ENCODE measurements around the gene INO80E.

INO80E gene

DNA sequence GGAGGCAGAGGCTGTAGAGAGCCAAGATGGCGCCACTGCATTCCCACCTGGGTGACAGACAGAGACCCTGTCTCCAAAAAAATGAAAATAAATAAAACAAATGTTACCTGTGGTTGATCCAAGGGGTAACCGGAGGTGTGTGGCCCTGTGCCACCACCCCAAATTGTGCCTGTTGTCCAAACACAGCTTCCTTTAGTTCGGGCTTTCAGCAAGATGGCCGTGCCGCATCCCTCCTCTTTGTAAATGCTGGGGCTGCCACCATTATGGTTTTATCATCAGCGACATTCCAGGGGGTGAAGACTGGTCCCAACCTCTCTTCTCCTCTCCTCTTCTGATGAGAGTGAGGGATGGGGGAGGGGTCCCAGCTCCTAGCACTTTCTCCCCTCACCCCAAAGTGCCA is 26.8 kb downstream of the INO80E start, which contains the start of gene C16orf92:
C16orf92 (plus strand) TSS at position 312 of the 400 bp plus-strand sequence. CDS start 143 bp downstream, outside the sequence.
- POLR2A ChIA-PET, result interaction anchor here (0.6 kb wide), 1 partner anchor 172 kb away, joined by 5 read pairs; no protein-coding TSS in a partner anchor

DNA sequence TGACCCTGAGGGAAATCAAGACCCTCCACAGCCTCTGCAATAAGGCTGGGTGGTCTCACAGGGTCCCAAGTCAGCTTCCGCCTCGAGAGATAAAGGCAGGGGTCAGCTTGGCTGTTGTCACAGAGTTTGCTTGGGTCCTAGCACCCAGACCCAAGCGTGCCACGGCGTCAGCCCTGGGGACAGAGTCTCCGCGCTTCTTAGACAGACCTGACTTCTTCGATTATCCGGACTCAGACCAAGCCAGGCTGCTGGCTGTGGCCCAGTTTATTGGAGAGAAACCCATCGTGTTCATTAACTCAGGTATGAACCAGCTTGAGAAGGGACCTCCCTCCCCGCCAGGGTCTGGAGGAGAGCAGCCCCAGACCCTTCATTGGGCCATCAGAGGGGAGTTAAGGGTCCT is 27.5 kb downstream of the INO80E start:
- DNase-seq (ENCODE audit: extremely low spot score), result no peak
- POLR2A ChIA-PET, result no interaction called here
- CTCF ChIA-PET, result interaction anchor here (1.2 to 3.4 kb wide), 3 partner anchors 9 to 332 kb away, joined by 3 to 18 read pairs (median 4); partner anchors contain the start of gene TLCD3B
- TF ChIP-seq, protein P1, sequence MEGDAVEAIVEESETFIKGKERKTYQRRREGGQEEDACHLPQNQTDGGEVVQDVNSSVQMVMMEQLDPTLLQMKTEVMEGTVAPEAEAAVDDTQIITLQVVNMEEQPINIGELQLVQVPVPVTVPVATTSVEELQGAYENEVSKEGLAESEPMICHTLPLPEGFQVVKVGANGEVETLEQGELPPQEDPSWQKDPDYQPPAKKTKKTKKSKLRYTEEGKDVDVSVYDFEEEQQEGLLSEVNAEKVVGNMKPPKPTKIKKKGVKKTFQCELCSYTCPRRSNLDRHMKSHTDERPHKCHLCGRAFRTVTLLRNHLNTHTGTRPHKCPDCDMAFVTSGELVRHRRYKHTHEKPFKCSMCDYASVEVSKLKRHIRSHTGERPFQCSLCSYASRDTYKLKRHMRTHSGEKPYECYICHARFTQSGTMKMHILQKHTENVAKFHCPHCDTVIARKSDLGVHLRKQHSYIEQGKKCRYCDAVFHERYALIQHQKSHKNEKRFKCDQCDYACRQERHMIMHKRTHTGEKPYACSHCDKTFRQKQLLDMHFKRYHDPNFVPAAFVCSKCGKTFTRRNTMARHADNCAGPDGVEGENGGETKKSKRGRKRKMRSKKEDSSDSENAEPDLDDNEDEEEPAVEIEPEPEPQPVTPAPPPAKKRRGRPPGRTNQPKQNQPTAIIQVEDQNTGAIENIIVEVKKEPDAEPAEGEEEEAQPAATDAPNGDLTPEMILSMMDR (IDR thresholded peaks at IDR 0.05; ENCODE audit: control extremely low read depth, extremely low read depth, low read depth, missing control alignments), result no peak

More for the DNA sequence above, 26.8 kb downstream of the INO80E start, which contains the start of gene C16orf92:
- TF ChIP-seq, protein P1 (IDR thresholded peaks at IDR 0.05; ENCODE audit: control extremely low read depth, extremely low read depth, low read depth, missing control alignments), result no peak
- DNase-seq (ENCODE audit: extremely low spot score), result no peak
- CTCF ChIA-PET, result interaction anchor here (0.9 to 3.4 kb wide), 6 partner anchors 10 to 331 kb away, joined by 3 to 18 read pairs (median 4); partner anchors contain the start of genes TBX6 and TLCD3B

DNA sequence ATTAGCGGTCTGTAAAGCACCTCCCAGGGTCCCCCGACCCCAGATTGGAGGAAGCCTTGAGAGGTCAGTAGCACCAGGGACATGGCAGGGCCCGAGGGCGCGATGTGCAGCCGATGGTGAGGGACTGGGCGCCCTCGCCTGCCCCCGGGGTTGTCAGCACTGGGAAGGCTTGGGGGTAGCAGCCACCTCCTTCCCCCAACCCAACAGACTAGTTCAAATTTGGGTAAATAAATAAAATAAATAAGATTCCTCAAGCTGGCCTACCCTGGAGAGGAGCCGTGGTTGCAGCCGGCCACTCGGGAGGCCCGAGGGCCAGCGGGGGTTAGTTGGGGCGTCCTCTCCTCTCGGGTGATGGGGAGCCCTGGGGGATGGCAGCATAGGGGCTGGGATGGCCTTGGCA is 28.4 kb downstream of the INO80E start:
- TF ChIP-seq, protein P1 (IDR thresholded peaks at IDR 0.05; ENCODE audit: control extremely low read depth, extremely low read depth, low read depth, missing control alignments), result no peak
- CTCF ChIA-PET, result interaction anchor here (3.4 kb wide), 1 partner anchor 8 kb away, joined by 18 read pairs; the partner anchor contains the start of gene TLCD3B
- DNase-seq (ENCODE audit: extremely low spot score), result no peak
- POLR2A ChIA-PET, result no interaction called here

DNA sequence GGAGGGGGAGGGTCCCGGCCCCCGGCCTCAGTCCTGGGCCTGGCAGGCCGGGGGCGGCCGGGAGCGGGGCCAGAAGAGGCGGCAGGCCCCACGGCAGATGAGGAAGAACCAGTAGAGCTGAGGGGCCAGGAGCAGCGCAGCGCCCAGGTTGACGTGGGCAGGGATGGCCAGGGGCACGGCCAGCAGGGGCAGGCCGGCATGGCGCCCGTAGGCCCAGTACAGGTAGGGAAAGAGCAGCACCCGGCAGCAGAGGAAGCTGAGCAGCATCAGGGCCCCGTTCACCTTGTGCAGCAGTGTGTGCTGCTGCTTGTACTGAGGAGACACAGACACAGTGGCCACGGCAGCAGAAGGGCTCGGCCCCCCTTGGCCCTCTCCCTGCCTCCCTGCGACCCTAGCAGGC is 29.1 kb downstream of the INO80E start:
- CTCF ChIA-PET, result interaction anchor here (3.4 kb wide), 1 partner anchor 7 kb away, joined by 18 read pairs; the partner anchor contains the start of gene TLCD3B
- TF ChIP-seq, protein P1 (IDR thresholded peaks at IDR 0.05; ENCODE audit: control extremely low read depth, extremely low read depth, low read depth, missing control alignments), result no peak
- POLR2A ChIA-PET, result no interaction called here
- no peak for DNase-seq (ENCODE audit: extremely low spot score)

DNA sequence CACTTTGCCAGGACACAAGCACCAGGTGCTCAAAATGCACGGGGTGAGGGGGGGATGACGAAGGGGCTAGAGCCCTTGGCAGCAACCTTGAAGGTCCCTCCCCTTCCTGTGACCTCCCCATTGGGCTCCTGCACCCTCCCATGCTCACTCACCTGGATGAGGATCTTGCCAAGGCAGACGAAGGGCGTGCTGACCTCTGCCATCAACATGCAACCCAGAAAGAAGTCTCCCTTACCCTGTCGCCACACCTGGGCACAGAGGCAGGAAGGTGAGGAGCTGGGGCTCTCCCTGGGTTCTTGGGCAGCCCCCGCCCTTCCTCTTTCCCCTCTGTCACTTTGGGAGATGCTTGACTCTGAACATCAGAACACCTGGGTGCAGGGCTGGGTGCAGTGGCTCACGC is 29.5 kb downstream of the INO80E start:
- ChIA-PET POLR2A (no interaction called here), CTCF (no interaction called here)
- TF ChIP-seq, protein P1 (IDR thresholded peaks at IDR 0.05; ENCODE audit: control extremely low read depth, extremely low read depth, low read depth, missing control alignments), result no peak
- DNase-seq (ENCODE audit: extremely low spot score), result no peak

DNA sequence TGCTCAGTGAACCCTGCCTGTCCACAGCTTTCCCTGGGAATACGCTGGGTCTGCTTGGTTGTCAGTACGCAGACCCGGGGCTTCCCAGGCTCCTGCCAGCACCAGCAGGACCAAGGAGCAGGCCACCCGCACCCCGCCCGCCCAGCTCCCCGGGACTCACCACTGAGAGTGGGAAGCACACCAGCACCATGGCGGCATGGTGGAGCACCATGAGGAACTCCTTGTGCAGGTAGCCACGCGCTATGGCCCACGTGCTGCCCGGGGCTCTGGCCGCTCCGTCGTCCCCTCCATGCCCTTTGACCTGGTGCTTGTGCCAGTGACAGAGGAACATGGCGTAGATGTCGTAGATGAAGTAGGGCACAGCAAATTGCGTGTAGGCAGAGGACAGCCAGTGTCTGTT is 30.4 kb downstream of the INO80E start:
- no peak for DNase-seq (ENCODE audit: extremely low spot score)
- TF ChIP-seq, protein P1 (IDR thresholded peaks at IDR 0.05; ENCODE audit: control extremely low read depth, extremely low read depth, low read depth, missing control alignments), result no peak
- POLR2A ChIA-PET, result no interaction called here
- CTCF ChIA-PET, result interaction anchor here (0.6 kb wide), 1 partner anchor 13 kb away, joined by 3 read pairs; no protein-coding TSS in a partner anchor

Measured in GM10248 (cell line).